ENCODE measurements around the gene DEAF1. TPM values are rescaled to one million over a fixed set of nuclear protein-coding genes. Genes with fewer than 3 reads are reported as not detected.

The DEAF1 gene
- total RNA-seq, 4 donors from 2014 or later = 31.1 to 57.0 (median 39.6) TPM

DNA sequence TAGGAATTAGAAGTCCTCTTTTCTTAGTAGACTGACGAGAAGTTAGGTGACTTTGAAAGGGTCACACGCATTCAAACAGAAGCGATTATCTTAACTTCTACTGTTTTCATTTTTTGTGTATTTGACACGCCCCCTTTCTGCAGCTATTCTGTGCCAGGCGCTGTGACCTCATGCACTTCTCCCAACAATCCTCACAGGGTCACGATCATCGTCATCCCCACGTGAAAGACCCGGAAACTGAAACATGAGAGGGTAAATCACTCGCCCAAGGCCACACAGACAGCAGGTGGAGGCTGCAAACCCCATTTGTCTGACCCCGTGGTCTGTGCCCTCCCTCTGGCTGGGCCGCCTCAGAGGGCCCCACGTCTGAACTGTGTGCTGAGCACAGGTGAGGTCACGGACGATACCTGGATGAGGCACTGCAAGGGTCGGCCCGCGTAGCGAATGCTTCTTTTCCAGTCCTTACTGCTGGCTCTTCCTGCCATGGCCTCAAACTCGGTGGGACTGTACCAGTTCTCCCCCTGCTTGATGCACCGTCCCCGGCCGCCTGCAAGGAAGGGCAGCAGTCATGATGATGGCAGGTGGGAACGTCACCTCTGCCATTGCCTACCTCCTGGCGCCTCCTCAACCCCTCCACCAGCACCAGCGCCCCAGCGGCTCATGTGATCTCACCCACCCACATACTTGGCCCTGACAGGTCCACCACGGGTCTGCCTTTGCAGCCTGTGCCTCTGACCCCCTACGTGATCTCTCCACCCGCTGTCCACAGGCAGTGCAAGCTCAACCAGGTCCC lies 8.4 kb downstream of the DEAF1 start:
- 89 to 94% methylated on average over 30 of the region's 30 CpGs for WGBS, 2 donors
- H3K4me3 ChIP-seq (ENCODE audit: low read depth, poor library complexity, severe bottlenecking) = no peak overlapping the region
- no peak for DNase-seq (ENCODE audit: low spot score in 2 of 2)
- intact Hi-C loops (cut with DNase I; ENCODE audit: low total_unique reads) = no loop called here
- TF ChIP-seq POLR2A (IDR thresholded peaks at IDR 0.05) = no peak
- TF ChIP-seq, protein P1, sequence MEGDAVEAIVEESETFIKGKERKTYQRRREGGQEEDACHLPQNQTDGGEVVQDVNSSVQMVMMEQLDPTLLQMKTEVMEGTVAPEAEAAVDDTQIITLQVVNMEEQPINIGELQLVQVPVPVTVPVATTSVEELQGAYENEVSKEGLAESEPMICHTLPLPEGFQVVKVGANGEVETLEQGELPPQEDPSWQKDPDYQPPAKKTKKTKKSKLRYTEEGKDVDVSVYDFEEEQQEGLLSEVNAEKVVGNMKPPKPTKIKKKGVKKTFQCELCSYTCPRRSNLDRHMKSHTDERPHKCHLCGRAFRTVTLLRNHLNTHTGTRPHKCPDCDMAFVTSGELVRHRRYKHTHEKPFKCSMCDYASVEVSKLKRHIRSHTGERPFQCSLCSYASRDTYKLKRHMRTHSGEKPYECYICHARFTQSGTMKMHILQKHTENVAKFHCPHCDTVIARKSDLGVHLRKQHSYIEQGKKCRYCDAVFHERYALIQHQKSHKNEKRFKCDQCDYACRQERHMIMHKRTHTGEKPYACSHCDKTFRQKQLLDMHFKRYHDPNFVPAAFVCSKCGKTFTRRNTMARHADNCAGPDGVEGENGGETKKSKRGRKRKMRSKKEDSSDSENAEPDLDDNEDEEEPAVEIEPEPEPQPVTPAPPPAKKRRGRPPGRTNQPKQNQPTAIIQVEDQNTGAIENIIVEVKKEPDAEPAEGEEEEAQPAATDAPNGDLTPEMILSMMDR (IDR thresholded peaks at IDR 0.05) = no peak

DNA sequence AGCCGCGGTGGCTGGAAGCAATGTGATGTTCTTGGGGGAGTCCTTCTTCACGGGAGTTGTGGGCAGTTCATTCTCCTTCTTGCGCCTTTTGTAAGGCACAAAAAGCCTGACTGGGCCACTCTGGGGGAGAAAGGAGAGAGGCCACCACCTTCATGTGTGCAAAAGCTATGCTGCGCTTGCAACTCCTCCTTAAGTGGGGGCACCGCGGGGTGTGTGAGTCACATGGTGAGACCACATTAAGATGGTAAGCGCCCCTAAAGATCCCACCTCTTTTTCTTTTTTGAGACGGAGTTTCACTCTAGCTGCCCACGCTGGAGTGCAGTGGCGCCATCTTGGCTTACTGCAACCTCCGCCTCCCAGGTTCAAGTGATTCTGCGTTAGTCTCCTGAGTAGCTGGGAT lies 14.1 kb downstream of the DEAF1 start:
- TF ChIP-seq POLR2A (IDR thresholded peaks at IDR 0.05) = no peak
- TF ChIP-seq, protein P1 (IDR thresholded peaks at IDR 0.05) = no peak
- no peak for DNase-seq (ENCODE audit: low spot score in 2 of 2)
- WGBS, 2 donors = 92 to 95% methylated on average over 13 of the region's 13 CpGs

DNA sequence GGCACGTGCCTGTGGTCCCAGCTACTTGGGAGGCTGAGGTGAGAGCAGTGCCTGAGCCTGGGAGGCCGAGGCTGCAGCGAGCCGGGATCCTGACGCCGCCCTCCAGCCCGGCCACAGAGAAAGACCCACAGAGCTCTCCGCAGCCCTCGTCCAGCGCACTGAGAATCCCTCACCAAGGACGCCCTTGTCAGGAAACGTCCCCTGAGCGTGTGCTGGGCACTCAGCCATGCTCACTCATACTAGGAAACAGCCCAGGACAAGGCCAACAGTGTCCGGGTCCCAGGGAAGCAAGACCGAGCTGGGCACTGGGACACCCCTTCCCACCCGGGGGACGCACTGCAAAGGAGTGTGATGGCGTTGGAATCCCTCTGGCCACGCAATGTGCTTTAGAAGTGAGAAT lies 14.5 kb downstream of the DEAF1 start:
- WGBS, 2 donors = 91 to 95% methylated on average over 19 of the region's 19 CpGs
- intact Hi-C loops (cut with DNase I; ENCODE audit: low total_unique reads) = no loop called here
- TF ChIP-seq, protein P1 (IDR thresholded peaks at IDR 0.05) = no peak
- TF ChIP-seq POLR2A (IDR thresholded peaks at IDR 0.05) = no peak
- H3K4me3 ChIP-seq (ENCODE audit: low read depth, poor library complexity, severe bottlenecking) = no peak overlapping the region
- DNase-seq (ENCODE audit: low spot score in 2 of 2) = no peak

More for the DNA sequence above, 14.1 kb downstream of the DEAF1 start:
- H3K4me3 ChIP-seq (ENCODE audit: low read depth, poor library complexity, severe bottlenecking) = no peak overlapping the region
- intact Hi-C loops (cut with DNase I; ENCODE audit: low total_unique reads) = no loop called here

DNA sequence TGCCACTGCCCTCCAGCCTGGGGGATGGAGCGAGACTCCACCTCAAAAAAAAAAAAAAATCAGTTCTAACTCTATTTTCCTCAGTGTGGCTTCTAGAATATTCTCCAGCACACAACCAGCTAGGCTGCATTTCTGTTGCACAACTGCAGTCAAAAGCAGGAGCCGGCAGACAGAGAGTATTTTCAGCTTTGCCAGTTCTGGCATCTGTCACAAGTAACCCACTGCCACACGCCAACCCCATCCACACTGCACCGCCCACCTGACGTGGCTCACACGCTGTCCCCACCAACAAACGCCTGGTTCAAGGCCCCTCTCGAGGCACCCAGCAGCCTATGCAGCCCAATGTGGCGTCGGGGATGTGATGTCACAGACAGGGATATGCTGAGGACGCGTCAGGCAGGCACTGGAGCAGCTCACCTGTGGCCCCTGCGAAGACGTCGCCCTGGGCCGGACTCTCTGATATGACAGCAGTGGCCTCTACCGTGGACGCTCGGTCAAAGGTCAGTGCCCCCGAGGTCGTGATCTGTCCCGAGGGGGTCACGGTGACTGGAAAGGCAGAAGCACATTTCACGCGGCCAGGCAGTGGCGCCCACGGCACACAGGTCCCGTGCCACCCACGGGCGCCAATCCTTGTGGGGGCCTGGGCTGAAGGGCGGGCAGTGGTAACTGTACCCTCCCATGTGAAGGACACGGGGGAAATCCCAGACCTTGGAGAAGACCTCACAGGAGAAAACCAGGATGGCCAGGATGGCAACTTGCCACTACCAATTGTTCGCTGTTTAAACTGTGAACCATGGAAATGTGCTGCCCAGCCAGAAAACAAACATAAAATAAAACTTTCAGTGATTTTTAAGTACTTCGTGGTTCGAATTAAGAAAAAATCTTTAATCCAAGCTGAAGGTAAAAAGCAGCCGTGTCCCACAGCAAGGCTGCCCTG lies 15.5 kb downstream of the DEAF1 start:
- no peak for DNase-seq (ENCODE audit: low spot score in 2 of 2)
- TF ChIP-seq POLR2A (IDR thresholded peaks at IDR 0.05) = no peak
- WGBS, 2 donors = 94 to 97% methylated on average over 33 to 36 of the region's 36 CpGs
- intact Hi-C loops (cut with DNase I; ENCODE audit: low total_unique reads) = no loop called here
- no peak overlapping the region for H3K4me3 ChIP-seq (ENCODE audit: low read depth, poor library complexity, severe bottlenecking)

DNA sequence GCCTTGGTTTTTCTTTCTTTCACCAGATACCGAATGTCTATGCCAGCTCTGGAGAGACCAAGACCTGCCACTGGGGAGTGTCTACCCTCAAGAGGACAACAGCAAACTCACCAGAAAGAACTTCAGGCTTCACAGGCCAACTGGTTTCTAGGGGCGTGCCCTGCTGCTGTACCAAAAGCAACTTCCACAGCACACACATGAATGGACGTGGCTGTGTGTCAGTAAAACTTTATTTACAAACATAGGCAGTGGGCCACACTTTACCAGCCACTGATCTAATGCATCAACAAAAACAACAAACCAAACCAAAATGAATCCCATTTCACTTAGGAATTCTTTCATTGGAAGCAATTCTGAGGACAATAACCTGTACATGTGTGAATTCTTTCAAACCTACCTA lies 16.7 kb downstream of the DEAF1 start:
- DNase-seq (ENCODE audit: low spot score in 2 of 2) = no peak
- intact Hi-C loops (cut with DNase I; ENCODE audit: low total_unique reads) = no loop called here
- WGBS, 2 donors = 91 to 93% methylated on average over 3 of the region's 3 CpGs
- no peak for TF ChIP-seq POLR2A (IDR thresholded peaks at IDR 0.05)
- TF ChIP-seq, protein P1 (IDR thresholded peaks at IDR 0.05) = no peak
- H3K4me3 ChIP-seq (ENCODE audit: low read depth, poor library complexity, severe bottlenecking) = no peak overlapping the region

DNA sequence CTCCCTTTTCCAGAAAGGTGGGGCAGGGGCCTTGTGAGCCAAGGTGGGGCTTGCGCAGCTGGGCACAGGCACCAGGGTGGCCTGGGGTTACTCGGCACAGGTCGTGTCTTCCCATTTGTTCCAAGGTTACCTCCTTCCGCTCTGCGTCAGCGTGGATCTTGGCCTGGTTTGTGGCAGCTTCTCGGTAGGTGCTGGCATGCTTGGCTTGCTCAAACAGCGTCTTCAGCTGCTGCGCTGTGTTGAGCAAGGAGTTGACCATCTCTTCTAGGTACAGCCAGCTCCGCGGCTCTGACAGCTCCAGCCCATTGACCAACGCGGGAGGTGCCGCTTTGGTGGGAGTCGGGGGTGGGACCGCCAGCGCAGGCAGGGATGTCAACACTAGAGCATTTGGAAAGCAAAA lies 20.6 kb downstream of the DEAF1 start:
- TF ChIP-seq, protein P1 (IDR thresholded peaks at IDR 0.05) = no peak
- no peak for TF ChIP-seq POLR2A (IDR thresholded peaks at IDR 0.05)
- 92 to 95% methylated on average over 15 to 17 of the region's 17 CpGs for WGBS, 2 donors
- no peak overlapping the region for H3K4me3 ChIP-seq (ENCODE audit: low read depth, poor library complexity, severe bottlenecking)
- DNase-seq (ENCODE audit: low spot score in 2 of 2) = no peak
- intact Hi-C loops (cut with DNase I; ENCODE audit: low total_unique reads) = no loop called here

Measured in lower leg skin (tissue), 4 donors.